NCI-H128 (cell line): ENCODE data around the gene SPTLC3.

ENCODE experiments used
- DNase-seq: peaks from one replicate; lab custom pipeline; 2025; ENCODE audit not compliant: unreplicated experiment; lab: John Stamatoyannopoulos, UW

Gene SPTLC3

GRCh38 chr20:13028673-13029072 is 19.9 kb downstream of the SPTLC3 start:
- no peak for DNase-seq

DNA sequence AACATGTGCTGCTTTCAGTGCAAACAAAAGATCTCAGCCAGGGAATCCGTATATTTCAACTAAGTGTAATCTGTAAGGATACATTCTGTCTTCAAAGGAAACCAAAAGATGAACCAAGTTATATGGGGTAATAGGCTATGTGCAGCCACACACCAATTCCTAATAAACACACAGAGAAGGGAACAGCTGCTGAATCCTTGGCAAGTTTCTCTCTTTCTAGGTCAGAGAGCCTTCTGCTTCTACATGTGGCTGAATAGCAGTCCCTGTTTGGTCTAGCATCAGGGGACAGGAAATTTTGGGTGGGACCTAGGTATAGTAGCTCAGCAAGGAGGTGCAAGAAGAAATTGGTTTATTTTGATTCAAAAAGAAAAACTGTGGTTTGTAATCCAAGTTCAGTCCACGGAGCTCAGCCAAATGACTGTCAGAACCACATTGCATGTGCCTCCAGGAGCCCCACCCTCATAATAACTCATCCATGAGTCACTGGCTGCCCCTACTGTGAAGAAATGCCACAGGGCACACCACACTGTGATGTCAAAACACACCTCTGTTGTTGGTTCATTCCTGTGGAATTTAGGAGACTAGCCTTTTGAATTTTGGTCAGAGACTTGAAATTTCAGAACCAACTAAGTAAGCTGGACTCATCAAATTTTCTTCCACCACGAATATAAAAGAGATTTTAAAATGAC is 21.1 kb downstream of the SPTLC3 start:
- no peak for DNase-seq

GRCh38 chr20:13031751-13032150 is 23.0 kb downstream of the SPTLC3 start:
- no peak for DNase-seq

GRCh38 chr20:13034115-13034514 is 25.3 kb downstream of the SPTLC3 start:
- no peak for DNase-seq

DNA sequence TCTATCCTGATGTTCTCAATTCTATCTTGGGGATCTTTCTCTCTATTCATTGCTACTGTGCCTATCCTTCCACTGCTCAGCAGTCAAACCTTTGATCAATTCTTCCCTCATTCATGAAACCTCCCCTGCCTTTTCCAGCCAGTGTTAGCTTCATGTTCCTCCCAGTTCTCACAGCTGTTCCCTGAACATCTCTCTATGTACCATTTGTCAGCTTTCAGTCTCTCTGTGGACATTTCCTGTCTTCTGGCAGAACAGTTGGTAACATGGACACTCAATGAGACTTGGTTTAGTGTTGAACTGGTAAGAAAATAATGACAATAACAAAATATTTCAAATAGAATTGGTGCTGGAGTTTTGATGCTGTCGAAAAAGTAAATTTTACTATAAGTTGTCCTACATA is 26.2 kb downstream of the SPTLC3 start:
- no peak for DNase-seq

- no peak for DNase-seq
These were observed 26.8 kb downstream of the SPTLC3 start for GRCh38 chr20:13035399-13036152.

DNA sequence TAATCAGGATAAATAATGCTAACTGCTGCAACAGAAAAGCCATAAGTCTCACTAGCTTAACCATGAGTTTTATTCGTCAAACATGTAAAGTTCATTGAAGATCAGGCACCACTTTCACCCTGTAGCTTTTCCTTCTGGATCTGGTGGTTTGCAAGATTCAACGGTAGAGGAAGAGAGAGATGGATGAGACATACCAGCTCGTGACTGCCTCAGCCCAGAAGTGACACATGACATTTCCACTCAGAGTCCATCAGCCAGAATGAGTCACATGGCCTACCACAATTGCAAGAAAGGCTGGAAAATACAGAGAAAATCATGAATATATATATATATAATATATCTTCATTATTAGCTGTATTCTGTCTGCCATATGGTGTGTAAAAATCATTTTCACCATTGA is 29.0 kb downstream of the SPTLC3 start:
- no peak for DNase-seq

GRCh38 chr20:13041574-13042457 is 33.0 kb downstream of the SPTLC3 start:
- DNase-seq: no peak

GRCh38 chr20:13042458-13042794 is 33.7 kb downstream of the SPTLC3 start:
- DNase-seq: no peak

GRCh38 chr20:13046409-13046808 is 37.6 kb downstream of the SPTLC3 start:
- DNase-seq: no peak

DNA sequence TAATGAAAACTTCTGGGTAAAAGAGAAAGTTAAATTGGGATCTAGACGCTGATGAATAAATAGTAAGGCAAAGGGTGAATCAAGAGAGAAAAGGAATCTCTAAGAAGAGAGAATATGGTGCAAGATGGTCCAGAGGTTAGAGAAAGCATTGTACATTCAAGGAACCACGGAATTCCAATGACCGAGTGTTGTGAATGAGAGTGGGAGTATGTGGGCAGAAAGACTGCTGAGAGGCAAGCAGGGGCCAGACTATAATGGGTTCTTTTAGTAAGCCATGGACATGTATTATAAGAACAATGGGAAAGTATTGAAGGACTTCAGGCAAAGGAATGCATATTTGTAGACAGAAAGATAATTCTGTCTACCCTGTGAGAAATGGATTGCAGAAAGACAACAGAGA is 45.2 kb downstream of the SPTLC3 start:
- DNase-seq: no peak

DNA sequence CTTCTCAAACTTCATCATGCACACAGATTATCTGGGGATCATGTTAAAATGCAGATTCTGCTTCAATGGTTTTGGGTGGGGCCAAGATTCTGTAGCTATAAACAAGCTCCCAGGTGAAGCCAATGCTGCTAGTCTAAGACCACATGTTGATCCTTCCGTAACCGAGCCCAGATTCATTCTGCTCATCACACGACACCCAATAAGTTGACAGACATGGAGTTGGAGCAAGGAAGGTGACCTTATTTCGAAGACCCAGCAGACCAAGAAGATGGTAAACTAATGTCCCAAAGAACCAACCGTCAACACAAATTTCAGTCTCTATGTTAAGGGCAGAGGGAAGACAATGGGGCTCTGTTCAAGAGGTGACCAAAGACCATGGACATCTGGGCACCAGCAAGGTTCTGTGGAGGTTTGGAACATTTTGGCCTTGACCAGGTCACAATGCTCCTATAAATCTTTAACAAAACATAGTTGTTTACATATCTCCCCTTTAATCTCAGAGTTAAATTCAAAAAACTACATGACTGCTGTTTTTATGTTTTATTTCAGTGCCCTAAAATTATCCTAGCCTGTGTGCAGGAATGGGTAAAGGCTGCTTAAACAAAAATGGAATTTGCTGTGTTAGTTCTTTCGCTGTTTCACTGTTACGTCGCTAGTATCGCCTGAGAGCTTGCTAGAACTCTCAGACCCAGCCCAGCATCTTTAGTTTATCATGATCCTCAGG is 50.1 kb downstream of the SPTLC3 start:
- no peak for DNase-seq

GRCh38 chr20:13059398-13060136 is 50.8 kb downstream of the SPTLC3 start:
- no peak for DNase-seq

DNA sequence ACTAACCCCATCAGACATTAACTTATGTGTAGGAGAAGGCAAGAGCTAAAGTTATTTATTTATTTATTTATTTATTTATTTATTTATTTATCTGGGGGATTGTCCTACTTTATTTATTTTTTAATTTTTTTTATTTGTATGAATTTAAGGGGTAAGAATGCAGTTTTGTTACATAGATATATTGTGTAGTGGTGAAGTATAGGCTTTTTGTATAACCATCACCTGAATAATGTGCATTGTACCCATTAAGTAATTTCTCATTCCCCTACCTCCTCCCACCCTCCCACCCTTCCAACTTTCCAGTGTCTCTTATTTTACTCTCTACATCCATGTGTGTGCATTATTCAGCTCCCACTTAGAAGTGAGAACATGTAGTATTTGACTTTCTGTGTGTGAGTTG is 51.6 kb downstream of the SPTLC3 start:
- no peak for DNase-seq

DNA sequence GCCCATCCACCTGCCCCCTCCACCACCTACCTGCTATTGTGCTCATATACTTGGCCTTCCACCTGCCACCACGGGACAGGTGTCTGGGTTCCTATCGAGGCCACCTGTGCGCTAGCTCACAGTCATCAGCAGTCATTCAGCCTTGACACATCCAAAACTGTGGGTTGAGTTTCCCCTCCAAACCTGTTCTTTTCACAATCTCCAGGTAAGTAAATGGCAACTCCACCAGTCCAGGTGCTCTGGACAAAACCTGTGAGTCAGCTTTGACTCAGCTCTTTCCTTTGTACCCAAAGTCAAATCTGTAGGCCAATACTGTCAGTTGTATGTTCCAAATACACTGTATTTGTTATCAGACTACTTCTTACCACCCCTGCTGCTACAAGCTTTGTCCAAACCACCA is 52.6 kb downstream of the SPTLC3 start:
- DNase-seq: no peak

DNA sequence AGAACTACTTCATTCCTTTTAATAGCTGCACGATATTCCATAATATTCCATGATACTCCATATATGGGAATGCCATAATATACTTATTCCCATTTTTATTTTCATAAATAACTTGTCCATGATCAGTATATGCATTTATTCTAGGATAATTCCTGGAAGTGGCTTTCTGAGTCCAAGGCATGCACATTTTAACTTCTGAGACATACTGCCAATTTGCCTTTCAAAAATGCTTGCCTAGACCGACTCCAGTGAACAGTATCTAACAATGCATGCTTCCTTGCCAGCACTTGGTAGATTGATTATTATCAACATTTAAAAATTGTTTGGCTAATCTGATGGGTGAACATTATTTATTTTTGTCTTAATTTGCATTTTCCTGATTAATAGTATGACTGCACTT is 54.0 kb downstream of the SPTLC3 start:
- no peak for DNase-seq

- DNase-seq: no peak
These were observed 59.6 kb downstream of the SPTLC3 start for GRCh38 chr20:13068336-13068735.

DNA sequence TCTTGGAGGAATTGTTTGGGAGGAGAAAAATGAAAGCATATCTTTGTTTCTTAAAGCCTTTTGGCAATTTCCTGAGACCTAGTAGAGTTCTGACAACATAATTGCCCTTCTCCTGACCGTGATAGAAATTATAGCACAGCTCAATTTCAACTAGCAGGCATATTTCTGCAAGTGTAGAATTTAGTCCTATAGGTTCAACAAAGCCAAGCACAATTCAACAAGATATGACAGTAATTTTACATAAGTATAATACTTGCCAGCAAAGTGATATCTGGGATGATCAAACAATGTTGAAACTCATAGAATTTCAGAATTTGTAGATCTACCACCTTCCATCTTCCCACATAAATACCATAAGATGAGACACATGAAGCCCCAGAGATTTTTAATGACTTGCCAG is 73.1 kb downstream of the SPTLC3 start:
- no peak for DNase-seq

DNA sequence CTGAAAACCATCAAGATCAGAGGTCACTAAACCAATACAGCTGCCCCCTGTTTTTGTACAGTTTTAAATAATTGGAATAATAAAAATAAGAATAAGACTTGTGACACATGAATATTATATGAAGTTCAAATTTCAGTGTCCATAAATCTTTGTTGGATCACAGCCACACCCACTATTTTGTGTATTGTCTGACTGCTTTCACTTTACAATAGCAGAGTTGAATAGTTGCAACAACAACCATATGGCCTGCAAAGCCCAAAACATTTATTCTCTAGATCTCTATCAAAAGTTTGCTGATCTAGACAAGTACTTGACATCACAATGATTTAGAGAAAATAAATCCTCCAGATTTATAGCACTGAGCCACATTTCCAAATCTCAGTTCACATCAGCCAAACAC is 73.6 kb downstream of the SPTLC3 start:
- DNase-seq: no peak

DNA sequence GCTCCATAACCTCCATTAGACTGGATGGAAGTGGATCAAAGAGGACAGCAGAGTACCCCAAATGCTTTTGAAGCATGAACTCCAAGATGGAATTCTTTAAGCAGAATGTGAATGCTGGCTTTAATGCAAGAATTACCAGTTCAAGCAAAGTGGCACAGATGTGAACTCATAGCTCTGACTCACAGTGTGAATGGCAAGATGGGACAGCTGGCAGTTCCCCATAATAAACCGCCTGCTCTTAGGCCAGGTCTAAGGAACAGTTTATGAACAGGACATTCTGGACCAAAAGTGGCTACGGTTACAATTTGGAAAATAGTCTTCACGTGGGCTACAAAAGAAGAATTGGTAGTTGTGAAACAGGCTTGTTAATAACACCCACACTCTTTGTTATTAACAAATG is 76.5 kb downstream of the SPTLC3 start:
- DNase-seq: no peak
